ENCODE data around the gene ZC3H4.
"Not testable (repeated sequence)": the region's sequence is repeated elsewhere in the genome, so short reads cannot be mapped to it uniquely, and the experiment has no call there.

ZC3H4 gene

DNA sequence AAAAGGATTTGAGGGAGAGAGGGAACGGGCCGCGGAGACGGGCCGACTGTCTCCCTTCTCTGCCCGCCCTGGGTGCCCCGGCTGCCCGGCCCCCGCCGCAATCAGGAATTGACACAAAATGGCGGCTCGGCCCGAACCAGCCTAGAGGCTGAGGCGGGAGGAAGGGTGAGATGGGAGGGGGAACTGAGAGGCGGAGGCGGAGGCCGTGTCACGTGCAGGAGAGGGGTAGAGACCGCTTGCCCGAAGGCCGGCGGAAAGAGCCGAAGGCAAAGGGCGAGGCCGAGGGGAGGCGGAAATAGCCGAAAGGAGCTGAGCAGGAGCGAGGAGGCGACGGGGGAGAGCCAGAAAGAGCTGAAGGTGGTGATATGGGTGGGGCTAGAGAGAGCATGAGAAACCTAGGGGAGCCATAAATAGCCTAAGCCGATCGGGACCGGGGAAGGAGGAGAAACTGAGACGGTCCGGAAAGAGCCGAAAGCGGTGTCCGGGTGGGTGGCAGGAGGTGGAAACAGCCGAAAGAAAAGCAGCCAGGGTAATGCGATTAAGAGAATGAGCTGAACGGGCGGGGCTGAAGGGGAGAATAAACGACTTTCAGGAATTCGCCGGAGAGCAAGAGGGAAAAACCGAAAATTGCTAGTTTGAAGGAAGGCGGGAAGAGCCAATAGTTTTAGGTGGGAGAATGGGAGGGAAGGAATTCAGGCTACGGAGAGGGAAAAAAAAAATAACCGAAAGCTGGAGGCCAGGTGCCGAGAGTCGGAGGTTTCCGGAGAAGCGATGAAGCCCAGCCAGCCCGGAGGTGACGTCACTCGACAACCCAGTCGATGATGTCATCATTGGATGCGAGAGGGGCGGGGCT lies at the start of gene ZC3H4:
Gene ZC3H4, minus strand, starts transcription at position 780 of the 853 bp plus-strand sequence. CDS start 1,192 bp downstream, outside the sequence.
- peak; percentile 96 to 98 for DNase-seq (ENCODE audit: low read depth in 2 of 2)

DNA sequence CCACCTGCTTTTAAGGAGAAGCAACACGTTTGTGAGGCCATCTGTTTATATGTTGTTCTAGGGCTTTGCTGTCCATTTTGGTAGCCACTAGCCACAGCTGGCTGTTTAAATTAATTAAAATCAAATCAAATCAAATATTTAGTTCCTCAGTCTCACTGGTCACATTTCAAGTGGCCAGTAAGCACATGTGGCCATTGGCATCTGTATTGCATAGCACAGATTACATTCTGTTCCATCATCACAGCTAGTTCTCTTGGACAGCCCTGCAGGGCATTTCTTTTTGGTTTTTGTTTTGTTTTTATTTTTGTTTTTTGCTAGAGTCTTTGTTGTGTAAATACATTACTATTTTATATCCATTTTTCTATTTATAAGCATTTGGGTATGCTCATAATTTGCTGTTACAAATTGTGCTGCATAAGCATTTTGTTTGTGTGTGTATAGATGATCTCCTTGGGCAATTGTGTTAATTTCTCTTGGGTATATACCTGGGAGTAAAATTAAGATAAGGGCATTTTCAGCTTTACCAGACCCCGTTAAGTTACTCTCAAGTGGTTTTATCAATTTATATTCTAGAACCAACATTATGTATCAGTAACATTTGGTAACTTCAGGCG lies 48.4 kb upstream of the ZC3H4 start:
- DNase-seq (ENCODE audit: low read depth in 2 of 2): no peak

DNA sequence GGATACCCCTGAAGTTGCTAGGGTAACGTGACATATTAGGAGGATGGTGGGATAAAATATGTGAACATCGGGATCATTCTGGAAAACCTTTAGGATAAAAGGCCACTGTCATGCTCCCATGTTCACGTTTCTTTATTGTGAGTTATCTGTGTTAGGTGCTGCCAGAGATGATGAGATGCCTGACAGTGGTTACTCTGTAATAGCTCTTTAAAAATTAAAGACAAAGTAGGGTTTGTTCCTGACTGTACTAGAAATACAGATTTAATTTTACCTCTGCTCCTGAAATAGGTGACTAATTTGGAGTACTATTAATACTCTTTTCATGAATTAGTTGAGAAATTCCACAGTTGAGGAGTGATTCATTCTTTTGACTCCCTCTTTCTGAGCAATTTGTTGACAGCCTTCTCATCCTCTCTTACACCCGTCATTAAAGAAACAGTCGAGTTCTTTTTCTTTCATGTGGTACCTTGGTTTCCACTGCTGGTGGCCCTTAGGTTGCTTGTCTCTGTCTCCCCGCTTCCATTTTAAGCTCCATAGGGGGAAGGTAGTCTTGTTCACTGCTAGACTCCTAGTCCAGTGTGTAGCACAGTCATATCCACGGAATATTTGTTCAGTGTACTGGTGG lies 45.4 kb upstream of the ZC3H4 start:
- DNase-seq (ENCODE audit: low read depth in 2 of 2): peak in 1 of 2 donors; percentile 34

DNA sequence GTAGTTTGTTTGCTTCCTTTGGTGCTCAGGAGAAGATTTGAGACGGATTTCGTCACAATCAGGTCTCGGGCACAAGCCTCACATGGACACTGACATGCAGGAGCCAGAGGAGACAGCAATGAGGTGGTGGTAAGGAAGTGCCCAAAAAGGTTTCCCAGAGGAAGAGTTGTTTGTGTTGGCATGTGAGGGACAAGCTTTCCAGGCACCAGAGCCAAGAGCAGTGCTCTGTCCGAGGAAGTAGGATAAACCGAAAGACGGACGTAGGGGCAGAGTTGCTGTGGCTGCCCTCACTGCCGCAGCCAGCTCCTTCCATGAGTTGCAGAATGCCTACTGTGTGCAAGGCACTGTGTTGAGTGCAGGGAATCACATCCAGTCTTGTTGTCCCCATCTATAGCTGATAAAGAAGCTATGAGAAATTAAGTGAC lies 44.8 kb upstream of the ZC3H4 start:
- no peak for DNase-seq (ENCODE audit: low read depth in 2 of 2)

DNA sequence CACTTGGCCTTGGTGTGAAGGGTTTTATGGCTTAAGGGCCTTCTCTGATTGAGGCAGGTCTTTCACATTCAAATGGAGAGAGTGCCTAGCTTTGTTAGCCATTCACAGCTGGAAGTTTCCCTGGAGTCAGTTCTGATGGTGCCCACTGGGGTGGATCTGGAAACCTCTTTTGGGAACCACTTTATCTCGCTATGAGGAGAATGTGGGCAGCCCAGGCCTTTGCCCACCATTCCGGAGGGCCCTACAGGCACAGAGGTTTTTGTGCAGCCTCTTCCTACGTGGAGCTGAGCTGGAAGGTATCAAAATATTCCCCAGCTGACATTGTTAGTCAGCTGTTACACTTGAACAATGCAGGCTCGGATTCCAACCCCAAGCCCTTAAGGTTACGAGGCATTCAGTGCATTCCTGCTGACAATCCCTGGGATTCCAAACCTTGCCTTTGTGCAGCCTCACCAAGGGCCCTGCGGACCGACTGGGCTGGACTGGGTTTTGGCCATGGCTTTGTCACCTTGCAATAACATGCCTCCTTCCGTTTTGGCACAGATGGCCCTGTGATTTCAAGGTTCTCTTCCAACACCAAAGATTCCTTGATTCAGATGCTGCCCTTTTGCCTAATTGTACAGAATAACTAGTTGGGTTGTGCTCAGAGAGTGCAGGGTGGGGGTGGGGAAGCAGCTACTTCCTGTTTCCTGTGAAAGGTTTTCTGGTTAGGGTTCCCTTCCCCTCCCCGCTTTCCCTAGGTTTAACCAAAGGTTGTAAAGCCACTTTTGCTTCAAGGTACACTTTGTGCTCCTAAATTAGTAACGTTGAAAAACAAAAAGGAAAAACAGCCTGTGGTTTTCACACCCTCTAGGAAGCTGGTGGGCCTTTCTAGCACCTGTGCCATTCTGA lies 44.1 kb upstream of the ZC3H4 start:
- peak in 1 of 2 donors; percentile 22 for DNase-seq (ENCODE audit: low read depth in 2 of 2)

DNA sequence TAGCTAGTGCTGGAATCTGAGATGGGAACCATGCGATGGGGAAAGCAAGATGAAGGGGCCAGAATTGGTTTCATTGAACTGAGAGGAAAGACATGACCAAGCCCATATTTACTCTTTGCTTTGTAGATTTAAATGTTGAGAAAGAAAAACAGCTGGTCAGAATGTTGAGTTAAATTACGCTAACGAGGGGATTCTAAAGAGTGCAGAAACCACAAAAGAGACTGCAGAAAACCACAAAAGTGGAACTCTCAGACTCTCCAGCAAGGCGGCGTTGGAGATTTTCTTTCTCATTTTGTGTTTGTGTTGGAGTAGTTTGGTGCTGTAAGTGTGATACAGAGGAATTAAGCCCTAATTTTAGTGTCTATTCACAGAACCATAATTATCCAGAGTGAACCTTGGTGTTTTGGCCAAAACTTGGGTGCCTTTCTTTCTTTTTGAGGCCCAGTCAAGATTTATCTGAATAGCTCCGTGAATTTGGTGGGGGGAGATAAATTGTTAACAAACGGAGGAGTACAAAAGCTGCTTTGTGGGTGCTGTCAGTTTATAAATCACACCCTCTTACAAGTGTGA lies 43.4 kb upstream of the ZC3H4 start:
- no peak for DNase-seq (ENCODE audit: low read depth in 2 of 2)

DNA sequence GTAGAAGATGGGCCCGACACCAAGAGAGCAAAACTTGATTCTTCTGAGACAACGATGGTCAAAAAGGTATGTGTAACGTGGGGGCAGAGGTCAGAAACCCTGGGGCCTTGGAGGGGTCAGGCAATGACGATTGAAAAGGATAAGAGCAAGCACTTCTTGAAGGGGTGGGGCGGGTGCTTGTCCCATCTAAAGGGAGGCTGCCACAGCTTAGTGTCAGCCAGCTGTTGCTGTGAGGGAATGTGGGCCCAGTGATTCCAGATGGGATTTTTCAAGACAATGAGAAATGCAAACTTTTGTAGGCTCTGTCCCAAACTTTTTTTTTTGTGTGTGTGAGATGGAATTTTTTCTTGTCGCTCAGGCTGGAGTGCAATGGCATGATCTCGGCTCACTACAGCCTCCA lies 41.6 kb upstream of the ZC3H4 start:
- DNase-seq (ENCODE audit: low read depth in 2 of 2): no peak

DNA sequence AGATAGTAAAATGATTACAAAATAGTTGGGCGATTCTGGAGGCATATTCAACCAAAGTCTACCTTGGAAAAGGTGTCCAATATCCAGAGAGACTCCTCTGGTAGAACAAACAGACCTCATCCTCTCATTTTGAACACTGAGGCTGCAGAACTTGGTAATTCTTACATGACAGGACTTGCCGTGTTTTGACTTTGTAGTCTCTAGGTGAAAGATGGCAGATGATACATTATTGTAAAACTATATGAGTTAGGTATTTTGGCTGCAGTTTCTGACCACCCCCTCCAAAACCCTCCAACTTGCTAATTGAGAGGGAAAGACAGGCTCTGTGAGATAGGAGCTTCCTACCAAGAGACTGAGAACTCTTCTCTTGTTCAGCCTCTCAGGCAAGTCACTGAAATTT lies 39.7 kb upstream of the ZC3H4 start:
- DNase-seq (ENCODE audit: low read depth in 2 of 2): no peak

DNA sequence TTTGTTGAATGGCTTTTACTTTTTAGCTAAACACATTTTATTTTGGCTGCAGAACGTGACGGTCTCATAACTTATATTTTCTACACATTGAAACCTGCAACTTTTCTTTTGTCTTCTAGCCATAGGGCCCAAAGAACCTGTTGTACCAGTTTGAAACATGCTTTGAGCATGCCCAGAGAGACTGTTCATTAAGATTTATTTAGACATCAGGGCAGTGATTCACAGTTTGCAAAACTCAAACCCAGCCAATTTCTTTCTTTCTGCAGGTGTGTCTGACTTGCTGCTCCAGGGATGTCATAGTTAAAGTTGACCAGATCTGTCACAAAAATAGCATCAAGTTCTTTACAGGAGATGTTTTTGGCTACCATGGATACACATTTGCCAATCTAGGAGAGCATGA lies 39.1 kb upstream of the ZC3H4 start:
- DNase-seq (ENCODE audit: low read depth in 2 of 2): no peak

DNA sequence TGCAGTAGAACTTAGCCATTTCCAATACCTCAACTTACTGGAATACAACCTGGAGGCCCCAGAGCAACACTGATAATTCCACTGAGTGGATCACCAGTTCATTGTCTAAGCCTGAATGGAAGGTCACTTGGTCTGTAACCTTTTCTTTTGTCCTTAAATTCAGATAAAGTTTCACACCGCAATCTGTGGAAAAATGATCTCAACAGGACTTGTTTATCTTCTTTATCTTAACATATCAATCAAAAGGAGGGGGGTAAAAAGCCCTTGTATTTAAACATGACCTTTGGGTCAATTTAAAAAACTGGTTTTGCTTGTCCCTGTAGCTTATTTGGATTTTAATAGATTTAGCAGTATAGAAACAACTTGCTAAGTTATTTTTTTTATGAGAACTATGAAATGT lies 38.6 kb upstream of the ZC3H4 start:
- no peak for DNase-seq (ENCODE audit: low read depth in 2 of 2)

DNA sequence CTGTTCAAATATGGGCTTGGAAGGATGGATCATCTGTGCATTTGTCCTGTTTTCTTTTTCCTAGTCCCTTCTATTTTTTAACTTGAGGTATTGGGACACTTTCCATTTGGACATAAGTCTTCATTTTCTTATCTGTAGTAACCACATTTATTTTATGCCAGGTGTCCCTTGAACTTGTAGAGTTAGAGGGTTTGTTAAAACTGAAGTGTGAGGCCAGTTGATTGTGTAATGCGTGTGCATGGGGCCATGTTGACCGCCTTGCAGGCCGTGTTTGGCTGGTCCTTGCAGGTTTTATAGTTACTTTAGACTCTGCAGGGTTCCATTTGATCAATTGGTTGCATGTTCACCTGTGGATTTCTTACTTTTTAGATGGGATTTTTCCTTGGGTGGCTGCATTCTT lies 38.1 kb upstream of the ZC3H4 start:
- DNase-seq (ENCODE audit: low read depth in 2 of 2): no peak

DNA sequence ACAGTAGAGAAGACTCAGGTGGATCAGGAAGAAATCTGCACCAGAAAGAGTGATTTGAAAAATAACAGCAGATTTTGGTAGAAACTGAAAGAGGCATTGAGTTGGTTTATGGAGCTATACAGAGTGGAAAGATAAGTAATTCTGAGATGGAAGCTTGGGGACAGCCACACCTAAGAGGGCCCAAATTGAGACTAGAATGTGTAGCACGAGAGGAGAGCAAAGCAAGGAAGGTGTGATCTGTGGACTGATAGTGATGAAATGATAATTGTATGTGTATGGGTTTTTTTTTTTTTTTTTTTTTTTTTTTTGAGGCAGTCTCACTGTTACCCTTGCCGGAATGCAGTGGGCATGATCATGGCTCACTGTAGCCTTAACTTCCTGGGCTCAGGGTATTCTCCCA lies 33.3 kb upstream of the ZC3H4 start:
- no peak for DNase-seq (ENCODE audit: low read depth in 2 of 2)

DNA sequence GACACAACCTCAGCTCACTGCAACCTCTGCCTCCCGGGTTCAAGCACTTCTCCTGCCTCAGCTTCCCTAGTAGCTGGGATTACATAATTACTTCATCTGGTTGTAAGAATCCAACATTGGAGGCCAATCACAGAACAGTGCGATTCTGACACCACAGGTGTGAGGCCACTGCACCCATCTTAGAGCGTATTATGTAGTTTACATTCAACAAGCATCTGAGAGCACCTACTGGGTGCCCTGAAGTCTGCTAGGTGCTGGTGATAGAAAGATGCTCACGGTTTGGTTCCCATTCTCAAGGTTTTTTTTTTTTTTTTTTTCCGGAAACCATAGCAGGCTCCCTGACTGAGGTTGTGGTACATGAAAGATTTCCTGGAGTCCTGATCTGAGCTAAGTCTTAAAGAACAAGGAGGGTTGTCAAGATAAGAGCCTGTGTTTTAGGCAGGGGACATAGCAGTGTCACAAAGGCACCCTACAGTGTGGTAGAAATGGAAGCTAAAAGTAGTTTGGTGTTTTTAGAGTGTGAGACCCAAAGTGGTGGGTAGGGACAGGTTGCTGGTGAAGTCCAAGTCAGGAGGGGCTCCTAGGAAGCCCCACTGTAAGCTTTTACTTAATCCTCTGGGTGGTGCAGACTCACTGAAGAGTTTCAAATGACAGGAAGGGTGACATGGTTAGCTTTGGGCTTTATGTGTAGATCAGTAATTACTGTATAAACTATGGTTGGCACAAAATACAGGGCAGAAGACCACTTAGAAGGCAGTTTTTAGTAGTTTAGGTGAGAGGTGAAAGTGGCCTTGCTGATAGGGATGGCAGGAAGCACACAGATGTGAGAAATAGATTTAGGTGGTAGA lies 32.3 kb upstream of the ZC3H4 start:
- DNase-seq (ENCODE audit: low read depth in 2 of 2): no peak

DNA sequence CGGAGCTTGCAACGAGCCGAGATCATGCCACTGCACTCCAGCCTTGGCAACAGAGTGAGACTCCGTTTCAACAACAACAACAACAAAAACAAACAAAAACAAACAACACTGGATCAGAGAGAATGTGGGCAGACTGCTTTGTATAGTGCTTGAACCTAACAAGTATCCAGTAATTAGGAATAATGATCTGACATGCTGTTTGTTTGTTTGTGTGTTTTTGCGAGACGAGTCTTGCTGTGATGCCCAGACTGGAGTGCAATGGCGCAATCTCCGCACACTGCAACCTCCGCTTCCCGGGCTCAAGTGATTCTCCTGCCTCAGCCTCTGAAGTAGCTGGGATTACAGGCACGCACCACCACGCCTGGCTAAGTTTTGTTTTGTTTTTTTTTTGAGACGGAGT lies 31.1 kb upstream of the ZC3H4 start:
- no peak for DNase-seq (ENCODE audit: low read depth in 2 of 2)

DNA sequence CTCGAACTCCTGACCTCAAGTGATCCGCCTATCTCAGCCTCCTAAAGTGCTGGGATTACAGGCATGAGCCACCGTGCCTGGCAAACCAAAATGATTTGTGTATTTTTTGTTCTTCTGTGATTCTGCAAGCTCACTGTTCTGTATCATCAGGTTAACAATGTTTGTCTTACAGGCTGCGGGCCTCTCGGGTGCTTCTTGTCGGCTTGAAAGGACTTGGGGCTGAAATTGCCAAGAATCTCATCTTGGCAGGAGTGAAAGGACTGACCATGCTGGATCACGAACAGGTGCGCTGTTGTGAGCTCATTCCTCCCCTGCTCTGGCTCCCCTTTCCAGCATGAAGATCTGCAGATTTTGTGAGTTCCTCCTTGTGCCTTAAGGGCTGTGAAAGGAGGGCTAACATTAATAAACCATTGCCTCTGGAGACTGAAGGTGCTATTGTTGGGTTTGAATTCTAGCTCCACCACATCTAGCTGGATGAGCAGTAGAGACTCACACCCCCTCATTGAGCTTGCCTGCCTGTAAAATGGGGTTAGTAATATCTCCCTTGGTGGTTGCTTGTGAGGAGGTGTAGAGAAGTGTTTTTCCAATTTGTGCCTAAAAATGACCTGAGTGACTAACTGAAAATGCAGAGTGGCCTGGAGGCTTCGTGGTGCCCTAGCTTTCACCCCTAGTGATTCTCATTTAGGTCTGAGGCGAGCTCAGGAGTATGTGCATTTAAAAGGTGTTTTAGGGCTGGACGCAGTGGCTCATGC lies 29.9 kb upstream of the ZC3H4 start:
- no peak for DNase-seq (ENCODE audit: low read depth in 2 of 2)

DNA sequence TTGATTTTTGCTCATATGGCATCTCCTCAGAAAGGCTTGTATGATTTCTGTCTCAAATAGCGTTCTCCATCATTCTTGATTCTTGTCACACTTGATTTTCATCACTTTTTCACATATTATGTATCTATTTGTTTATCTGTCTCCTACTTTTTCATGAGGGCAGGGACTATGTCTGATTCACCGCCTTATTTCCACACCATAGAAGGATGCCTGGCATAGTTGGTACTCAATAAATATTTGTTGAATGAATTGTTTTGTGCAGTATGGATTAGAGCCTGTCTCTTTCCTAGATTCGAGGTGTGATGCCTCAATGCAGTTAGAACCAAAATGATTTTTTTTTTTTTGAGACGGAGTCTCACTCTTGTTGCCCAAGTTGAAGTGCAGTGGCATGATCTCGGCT lies 29.2 kb upstream of the ZC3H4 start:
- no peak for DNase-seq (ENCODE audit: low read depth in 2 of 2)

DNA sequence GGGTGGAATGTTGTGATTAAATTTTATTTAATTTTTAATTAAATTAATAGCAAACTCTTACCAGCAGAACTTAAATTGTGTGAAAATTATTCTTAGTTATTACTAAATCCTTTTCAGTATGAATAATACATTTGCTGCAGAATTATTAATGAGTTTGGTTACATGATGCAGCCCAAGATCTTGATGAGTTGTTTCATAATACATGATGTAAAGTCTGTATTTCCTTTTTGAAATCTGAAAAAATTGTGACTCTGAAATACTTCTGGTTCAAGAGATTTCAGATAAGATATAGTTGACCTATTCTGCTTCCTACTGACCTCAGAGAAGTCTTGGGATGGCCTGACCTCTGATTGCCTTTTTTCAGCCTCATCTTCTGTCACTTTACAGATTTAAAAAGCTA lies 28.1 kb upstream of the ZC3H4 start:
- DNase-seq (ENCODE audit: low read depth in 2 of 2): no peak

DNA sequence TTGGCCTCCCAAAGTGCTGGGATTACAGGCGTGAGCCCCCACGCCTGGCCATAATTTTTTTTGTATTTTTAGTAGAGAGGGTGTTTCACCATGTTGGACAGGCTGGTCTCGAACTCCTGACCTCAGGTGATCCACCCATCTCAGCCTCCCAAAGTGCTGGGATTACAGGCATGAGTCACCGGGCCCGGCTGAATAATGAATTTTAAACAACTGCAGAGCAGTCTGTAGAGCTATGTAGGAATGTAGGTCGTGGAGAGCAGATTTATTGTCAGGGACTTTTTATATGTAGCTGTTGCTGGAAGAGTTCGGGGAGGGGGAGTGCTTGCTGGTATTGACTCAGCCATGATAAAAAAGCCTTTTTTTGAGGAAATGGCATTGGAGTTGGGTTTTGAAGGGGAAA lies 27.7 kb upstream of the ZC3H4 start:
- DNase-seq (ENCODE audit: low read depth in 2 of 2): not testable (repeated sequence)

DNA sequence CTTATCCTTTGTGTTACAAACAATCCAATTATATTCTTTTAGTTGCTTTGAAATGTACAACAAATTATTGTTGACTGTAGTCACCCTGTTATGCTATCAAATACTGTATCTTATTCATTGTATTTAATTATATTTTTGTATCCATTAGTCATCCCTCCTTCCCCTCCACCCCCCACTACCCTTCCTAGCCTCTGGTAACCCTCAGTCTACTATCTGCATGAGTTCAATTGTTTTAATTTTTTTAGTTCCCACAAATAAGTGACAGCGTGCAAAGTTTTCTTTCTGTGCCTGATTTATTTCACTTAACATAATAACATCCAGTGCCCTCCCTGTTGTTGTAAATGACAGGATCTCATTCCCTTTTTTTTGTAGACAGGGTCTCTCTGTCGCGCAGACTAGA lies 21.6 kb upstream of the ZC3H4 start:
- no peak for DNase-seq (ENCODE audit: low read depth in 2 of 2)

DNA sequence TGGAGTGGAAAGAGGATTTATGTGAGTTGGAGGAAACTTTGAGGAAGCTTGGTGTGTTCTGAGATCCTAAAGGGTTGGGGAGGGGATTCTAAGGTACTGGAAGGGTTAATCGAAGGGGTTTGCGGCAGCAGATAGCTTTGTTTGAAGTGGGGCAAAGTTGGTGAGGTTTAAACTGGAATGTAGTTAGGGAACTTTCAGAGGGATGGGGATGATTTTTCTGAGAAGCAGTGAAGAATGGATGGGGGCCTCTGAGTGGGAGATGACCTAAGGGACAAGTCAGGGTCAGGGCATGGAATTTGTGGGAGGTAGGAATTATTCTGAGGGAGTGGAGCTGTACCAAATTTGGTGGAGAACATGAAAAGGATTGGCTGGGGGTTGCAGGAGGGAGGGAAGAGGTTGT lies 21.0 kb upstream of the ZC3H4 start:
- DNase-seq (ENCODE audit: low read depth in 2 of 2): no peak

Measured in stimulated activated CD4-positive, alpha-beta T cell treated with anti-CD3 and anti-CD28 coated beads, Interleukin-1b, Interleukin-23, amount 100 ng/mL, for 4 hours (primary cell).